K562 treated with DMSO at 1 percent for 12 hours (cell line): Measurements from ENCODE around the gene OR5H1. TPM values are rescaled to one million over a fixed set of nuclear protein-coding genes. Genes with fewer than 3 reads are reported as not detected.

ENCODE experiments used
- total RNA-seq: library from RNA; unstranded; fragments of 300-600 nt; gene quantifications from 2 replicates; pipeline ENCODE4 v1.2.3, GENCODE V29; 2022; ENCODE audit not compliant: insufficient read depth

OR5H1 gene
- not detected in 2 replicates for total RNA-seq

GRCh38 chr3:98130421-98130820, at the start of gene OR5H1:
OR5H1 (plus strand) TSS chr3:98130721; CDS start chr3:98132698, 1,977 bp downstream.

GRCh38 chr3:98086873-98087272, 43.6 kb upstream of the OR5H1 start, which contains the start of gene OR5AC2:
OR5AC2 (plus strand) TSS chr3:98087173; CDS start chr3:98087173, 0 bp downstream.

GRCh38 chr3:98147179-98147578, 16.7 kb downstream of the OR5H1 start, which contains the start of gene OR5H14:
OR5H14 (plus strand) TSS chr3:98147479; CDS start chr3:98149386, 1,907 bp downstream.

GRCh38 chr3:98166396-98166795, 35.9 kb downstream of the OR5H1 start, which contains the start of gene OR5H15:
OR5H15 (plus strand) TSS chr3:98166696; CDS start chr3:98168700, 2,004 bp downstream.

Other genes with a start within 250 kb of the OR5H1 start
- 2.4 and 7.5 TPM in 2 replicates for gene RIOX2, start 158.3 kb upstream of the OR5H1 start, total RNA-seq
- not detected in 2 replicates for gene GABRR3, start 95.4 kb upstream of the OR5H1 start, total RNA-seq
- not detected in 2 replicates for gene OR5AC2, start 43.5 kb upstream of the OR5H1 start, total RNA-seq
- gene OR5H14, start 16.8 kb downstream of the OR5H1 start, total RNA-seq = not detected in 2 replicates
- not detected in 2 replicates for gene OR5H15, start 36.0 kb downstream of the OR5H1 start, total RNA-seq
- not detected in 2 replicates for gene OR5H6, start 133.5 kb downstream of the OR5H1 start, total RNA-seq
- not detected in 2 replicates for gene OR5H2, start 151.8 kb downstream of the OR5H1 start, total RNA-seq
- not detected in 2 replicates for gene OR5K4, start 223.1 kb downstream of the OR5H1 start, total RNA-seq